Neural progenitor cell (in vitro differentiated cells): ENCODE data around the gene ATP11C. TPM values are rescaled to one million over a fixed set of nuclear protein-coding genes. Genes with fewer than 3 reads are reported as not detected.

Source experiments
- DNase-seq: peaks from one replicate; pipeline ENCODE4 v3.0.0-alpha.2; 2016; ENCODE audit warnings: low spot score
- H2AFZ ChIP-seq: fragments of 200-600 bp; sonication (generic); replicated peaks from 2 replicates; pipeline ENCODE4 v1.6.1; 2016; ENCODE audit warnings: antibody characterized with exemption
- H3F3A ChIP-seq: fragments of 200-600 bp; sonication (generic); 2 replicates; pipeline ENCODE4 v1.6.1; 2016; ENCODE audit warnings: antibody characterized with exemption, low read depth
- H3K27ac ChIP-seq: fragments of 200-600 bp; sonication (generic); 2 replicates; pipeline ENCODE4 v1.5.1; 2016; ENCODE audit warnings: mild to moderate bottlenecking
- H3K27me3 ChIP-seq: fragments of 200-600 bp; sonication (generic); 2 replicates; pipeline ENCODE4 v1.6.1; 2016; ENCODE audit warnings: mild to moderate bottlenecking, moderate library complexity
- H3K36me3 ChIP-seq: fragments of 200-600 bp; sonication (generic); 2 replicates; pipeline ENCODE4 v1.5.1; 2016
- H3K4me1 ChIP-seq: fragments of 200-600 bp; sonication (generic); 2 replicates; pipeline ENCODE4 v1.6.1; 2016; ENCODE audit warnings: mixed run types
- H3K4me2 ChIP-seq: fragments of 200-600 bp; sonication (generic); 2 replicates; pipeline ENCODE4 v1.6.1; 2016
- H3K4me3 ChIP-seq: fragments of 200-600 bp; sonication (generic); 2 replicates; pipeline ENCODE4 v1.5.1; 2016
- H3K79me2 ChIP-seq: fragments of 200-600 bp; sonication (generic); 2 replicates; pipeline ENCODE4 v1.6.1; 2016; ENCODE audit warnings: low read depth
- H3K9ac ChIP-seq: fragments of 200-600 bp; sonication (generic); 2 replicates; pipeline ENCODE4 v1.6.1; 2016
- H3K9me3 ChIP-seq: fragments of 200-600 bp; sonication (generic); 2 replicates; pipeline ENCODE4 v1.5.1; 2016; ENCODE audit warnings: low read depth
- H4K20me1 ChIP-seq: fragments of 200-600 bp; sonication (generic); 2 replicates; pipeline ENCODE4 v1.6.1; 2016; ENCODE audit warnings: low read depth
- H3K27ac Mint-ChIP-seq: 3 replicates; pipeline ENCODE4 v1.8.0; 2021; ENCODE audit warnings: mixed read lengths
- H3K27me3 Mint-ChIP-seq: 2 replicates; pipeline ENCODE4 v1.8.0; 2022; ENCODE audit warnings: low read depth, mild to moderate bottlenecking, inconsistent platforms, moderate library complexity, mixed read lengths; ENCODE audit not compliant: insufficient read depth
- H3K36me3 Mint-ChIP-seq: 3 replicates; pipeline ENCODE4 v1.8.0; 2021; ENCODE audit warnings: mixed read lengths
- H3K4me1 Mint-ChIP-seq: 3 replicates; pipeline ENCODE4 v1.8.0; 2021; ENCODE audit warnings: mixed read lengths
- H3K4me3 Mint-ChIP-seq: 3 replicates; pipeline ENCODE4 v1.8.0; 2021; ENCODE audit warnings: mild to moderate bottlenecking, moderate library complexity, mixed read lengths
- H3K9me3 Mint-ChIP-seq: 3 replicates; pipeline ENCODE4 v1.8.0; 2020; ENCODE audit warnings: mixed read lengths
- CTCF ChIP-seq: fragments of 200-600 bp; sonication (generic); IDR thresholded peaks from 2 replicates; pipeline ENCODE4 v1.5.1; 2017; ENCODE audit warnings: antibody characterized with exemption, mild to moderate bottlenecking
- EZH2 ChIP-seq: fragments of 200-600 bp; sonication (generic); IDR thresholded peaks from 2 replicates; pipeline ENCODE4 v1.6.1; 2017; ENCODE audit warnings: antibody characterized with exemption, mild to moderate bottlenecking, moderate library complexity
- EZH2phosphoT487 ChIP-seq: fragments of 200-600 bp; sonication (generic); IDR thresholded peaks from 2 replicates; pipeline ENCODE4 v1.6.1; 2017; ENCODE audit warnings: antibody characterized with exemption
- total RNA-seq: library from RNA; depleted of rRNA; stranded (reverse); fragments of >200 nt; gene quantifications from 2 replicates; pipeline ENCODE4 v1.2.3, GENCODE V29; 2015; ENCODE audit warnings: low replicate concordance

The ATP11C gene
- total RNA-seq, 1 donor from 2014 or later = 68.0 TPM

- Histone ChIP-seq H3K4me1 (no peaks in the 10 kb centered on the region), H3K27me3 (no peaks in the 10 kb centered on the region), H3K4me3 (no peak overlapping the region), H3K9ac (no peak overlapping the region), H4K20me1 (no peaks in the 10 kb centered on the region), H3K4me2 (no peak overlapping the region), H3K36me3 (no peaks in the 10 kb centered on the region), H3K79me2 (no peaks in the 10 kb centered on the region), H3F3A (no peaks in the 10 kb centered on the region), H3K9me3 (no peaks in the 10 kb centered on the region), H2AFZ (no peak overlapping the region), H3K27ac (no peak overlapping the region)
- no peak overlapping the region for H3K4me3 Mint-ChIP-seq
- no peaks in the 10 kb centered on the region for H3K4me1 Mint-ChIP-seq
- H3K27me3 Mint-ChIP-seq = no peaks in the 10 kb centered on the region
- DNase-seq = no peak
- TF ChIP-seq EZH2phosphoT487 (no peak), CTCF (no peak), EZH2 (no peak)
- H3K36me3 Mint-ChIP-seq = peaks cover 3% of the 10 kb centered on the region
- no peak overlapping the region for H3K27ac Mint-ChIP-seq
- no peaks in the 10 kb centered on the region for H3K9me3 Mint-ChIP-seq
Measured at GRCh38 chrX:139903210-139903609, 29.6 kb downstream of the ATP11C start.

GRCh38 chrX:139902559-139902958, 30.3 kb downstream of the ATP11C start:
- Histone ChIP-seq H3K9me3 (no peaks in the 10 kb centered on the region), H3F3A (no peaks in the 10 kb centered on the region), H2AFZ (no peak overlapping the region), H4K20me1 (no peaks in the 10 kb centered on the region), H3K4me3 (no peak overlapping the region), H3K4me1 (no peaks in the 10 kb centered on the region), H3K27me3 (no peaks in the 10 kb centered on the region), H3K79me2 (no peaks in the 10 kb centered on the region), H3K4me2 (no peak overlapping the region), H3K9ac (no peak overlapping the region), H3K36me3 (no peaks in the 10 kb centered on the region), H3K27ac (no peak overlapping the region)
- no peak for DNase-seq
- Mint-ChIP-seq H3K4me3 (no peak overlapping the region), H3K36me3 (no peaks in the 10 kb centered on the region), H3K27me3 (no peaks in the 10 kb centered on the region), H3K9me3 (no peaks in the 10 kb centered on the region), H3K27ac (no peak overlapping the region), H3K4me1 (no peaks in the 10 kb centered on the region)
- TF ChIP-seq EZH2phosphoT487 = no peak
- no peak for TF ChIP-seq CTCF
- no peak for TF ChIP-seq EZH2

GRCh38 chrX:139898334-139898733, 34.5 kb downstream of the ATP11C start:
- no peak overlapping the region for H3K4me3 ChIP-seq
- H3K4me1 ChIP-seq = no peaks in the 10 kb centered on the region
- H3K9me3 Mint-ChIP-seq = no peaks in the 10 kb centered on the region
- no peak overlapping the region for H3K27ac ChIP-seq
- no peaks in the 10 kb centered on the region for H3K9me3 ChIP-seq
- no peaks in the 10 kb centered on the region for H4K20me1 ChIP-seq
- H3K9ac ChIP-seq = no peak overlapping the region
- no peaks in the 10 kb centered on the region for H3F3A ChIP-seq
- no peaks in the 10 kb centered on the region for H3K4me1 Mint-ChIP-seq
- H3K36me3 ChIP-seq = no peaks in the 10 kb centered on the region
- H3K79me2 ChIP-seq = peaks cover 25% of the 10 kb centered on the region
- TF ChIP-seq EZH2 (no peak), EZH2phosphoT487 (no peak), CTCF (no peak)
- no peak for DNase-seq
- no peaks in the 10 kb centered on the region for H3K27me3 ChIP-seq
- no peak overlapping the region for H3K4me3 Mint-ChIP-seq
- no peak overlapping the region for H2AFZ ChIP-seq
- H3K27ac Mint-ChIP-seq = no peak overlapping the region
- H3K36me3 Mint-ChIP-seq = peaks cover 1% of the 10 kb centered on the region
- H3K4me2 ChIP-seq = no peak overlapping the region
- H3K27me3 Mint-ChIP-seq = no peaks in the 10 kb centered on the region

GRCh38 chrX:139892512-139892911, 40.3 kb downstream of the ATP11C start:
- peaks cover 28% of the 10 kb centered on the region for H3K79me2 ChIP-seq
- H3K4me3 ChIP-seq = no peak overlapping the region
- H3K27me3 ChIP-seq = no peaks in the 10 kb centered on the region
- DNase-seq = no peak
- Mint-ChIP-seq H3K27me3 (no peaks in the 10 kb centered on the region), H3K36me3 (peaks cover 1% of the 10 kb centered on the region), H3K9me3 (peaks cover 2% of the 10 kb centered on the region), H3K27ac (no peak overlapping the region), H3K4me3 (no peak overlapping the region), H3K4me1 (no peaks in the 10 kb centered on the region)
- H3K9me3 ChIP-seq = peaks cover 5% of the 10 kb centered on the region
- no peaks in the 10 kb centered on the region for H4K20me1 ChIP-seq
- no peaks in the 10 kb centered on the region for H3K4me1 ChIP-seq
- no peak overlapping the region for H3K4me2 ChIP-seq
- H3K9ac ChIP-seq = no peak overlapping the region
- no peak overlapping the region for H3K27ac ChIP-seq
- H3K36me3 ChIP-seq = no peaks in the 10 kb centered on the region
- TF ChIP-seq CTCF (no peak), EZH2 (no peak), EZH2phosphoT487 (no peak)
- no peak overlapping the region for H2AFZ ChIP-seq
- H3F3A ChIP-seq = no peaks in the 10 kb centered on the region
